Left hindlimb (tissue), 1 donor: Measurements from ENCODE around the gene NEU1.
"Not testable (repeated sequence)": the region's sequence is repeated elsewhere in the genome, so short reads cannot be mapped to it uniquely, and the experiment has no call there.

Experiments used
- DNase-seq: peaks from one replicate; pipeline ENCODE4 v3.0.0-alpha.2; 2018

NEU1 gene

DNA sequence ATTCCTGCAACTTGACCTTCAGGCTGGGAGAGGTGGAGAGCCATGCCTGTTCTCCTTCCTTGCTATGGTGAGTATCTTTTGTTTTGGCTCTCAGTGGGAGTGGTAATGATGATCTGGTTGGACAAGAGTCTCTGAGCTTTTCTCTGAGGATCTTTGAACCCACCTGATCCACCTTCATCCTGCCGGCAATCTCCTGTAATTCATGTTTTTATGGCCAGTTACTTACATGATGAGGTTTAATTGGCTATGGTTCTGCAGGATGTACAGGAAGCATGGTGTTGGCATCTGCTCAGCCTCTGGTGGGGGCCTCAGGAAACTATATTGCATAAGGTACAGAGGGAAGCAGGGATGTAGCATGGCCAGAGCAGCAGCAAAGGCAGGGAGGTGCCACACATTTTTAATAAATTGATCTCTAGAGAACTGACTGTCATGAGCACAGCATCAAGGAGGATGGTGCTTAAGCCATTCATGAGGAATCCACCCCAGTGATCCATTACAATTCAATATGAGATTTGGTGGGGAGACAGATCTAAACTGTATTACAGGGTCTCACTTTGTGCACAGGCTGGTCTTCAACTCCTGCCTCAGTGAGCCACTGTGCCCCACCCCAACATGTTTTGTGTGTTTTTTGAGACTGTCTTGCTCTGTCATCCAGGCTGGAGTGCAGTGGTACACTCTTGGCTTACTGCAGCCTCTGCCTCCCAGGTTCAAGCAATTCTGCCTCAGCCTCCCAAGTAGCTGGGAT, 25.1 kb downstream of the NEU1 start:
- DNase-seq = no peak

DNA sequence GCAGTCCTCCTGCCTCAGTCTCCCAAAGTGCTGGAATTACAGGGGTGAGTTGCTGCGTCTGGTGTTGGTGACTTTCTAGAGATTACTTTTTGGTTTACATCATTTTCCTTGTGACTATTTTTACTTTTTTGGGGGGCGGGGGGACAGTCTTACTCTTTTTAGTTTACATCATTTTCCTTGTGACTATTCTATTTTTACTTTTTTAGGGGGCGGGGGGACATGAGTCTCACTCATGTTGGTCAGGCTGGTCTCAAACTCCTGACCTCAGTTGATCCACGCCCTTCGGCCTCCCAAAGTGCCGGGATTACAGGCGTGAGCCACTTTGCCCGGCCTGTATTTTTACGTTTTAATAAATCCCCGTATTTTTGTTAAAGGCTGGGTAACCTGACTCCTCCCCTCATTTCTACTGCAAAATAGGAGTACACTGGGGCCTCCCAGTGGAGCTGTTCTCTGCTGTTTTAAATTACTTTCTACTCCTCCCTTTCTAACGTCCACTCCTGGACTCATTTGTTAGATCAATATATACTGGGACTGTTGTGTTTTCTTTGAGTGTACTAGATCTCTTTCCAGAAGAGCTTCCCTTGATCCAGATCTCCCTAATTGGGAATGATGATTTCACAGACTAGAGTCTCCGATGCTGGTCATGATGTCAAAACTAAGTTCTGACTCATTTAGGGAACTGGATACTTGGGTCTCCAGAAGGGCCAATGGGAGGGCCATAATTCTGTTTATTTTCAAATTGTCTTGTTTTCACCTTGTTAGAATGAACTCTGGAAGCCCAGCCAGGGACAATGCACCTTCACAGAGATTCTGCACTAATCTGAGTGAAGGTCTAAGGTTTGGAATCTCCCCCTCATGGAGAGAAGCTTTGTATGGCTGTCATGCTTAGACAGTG, 25.9 kb downstream of the NEU1 start:
- no peak for DNase-seq

DNA sequence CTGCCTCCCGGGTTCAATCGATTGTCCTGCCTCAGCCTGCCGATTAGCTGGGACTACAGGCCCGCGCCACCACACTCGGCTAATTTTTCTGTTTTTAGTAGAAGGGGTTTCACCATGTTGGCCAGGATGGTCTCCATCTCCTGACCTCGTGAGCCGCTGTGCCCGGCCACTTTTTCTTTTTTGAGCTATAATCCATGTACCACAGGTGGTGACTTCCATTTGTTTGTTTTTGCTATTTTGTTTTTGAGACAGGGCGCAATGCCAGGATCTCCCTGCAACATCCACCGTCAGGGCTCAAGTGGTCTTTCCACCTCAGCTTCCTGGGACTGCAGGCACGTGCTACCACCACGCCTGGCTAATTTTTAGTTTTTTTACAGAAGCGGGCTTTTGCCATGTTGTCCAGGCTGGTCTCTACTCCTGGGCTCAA, 26.6 kb downstream of the NEU1 start:
- DNase-seq = no peak

DNA sequence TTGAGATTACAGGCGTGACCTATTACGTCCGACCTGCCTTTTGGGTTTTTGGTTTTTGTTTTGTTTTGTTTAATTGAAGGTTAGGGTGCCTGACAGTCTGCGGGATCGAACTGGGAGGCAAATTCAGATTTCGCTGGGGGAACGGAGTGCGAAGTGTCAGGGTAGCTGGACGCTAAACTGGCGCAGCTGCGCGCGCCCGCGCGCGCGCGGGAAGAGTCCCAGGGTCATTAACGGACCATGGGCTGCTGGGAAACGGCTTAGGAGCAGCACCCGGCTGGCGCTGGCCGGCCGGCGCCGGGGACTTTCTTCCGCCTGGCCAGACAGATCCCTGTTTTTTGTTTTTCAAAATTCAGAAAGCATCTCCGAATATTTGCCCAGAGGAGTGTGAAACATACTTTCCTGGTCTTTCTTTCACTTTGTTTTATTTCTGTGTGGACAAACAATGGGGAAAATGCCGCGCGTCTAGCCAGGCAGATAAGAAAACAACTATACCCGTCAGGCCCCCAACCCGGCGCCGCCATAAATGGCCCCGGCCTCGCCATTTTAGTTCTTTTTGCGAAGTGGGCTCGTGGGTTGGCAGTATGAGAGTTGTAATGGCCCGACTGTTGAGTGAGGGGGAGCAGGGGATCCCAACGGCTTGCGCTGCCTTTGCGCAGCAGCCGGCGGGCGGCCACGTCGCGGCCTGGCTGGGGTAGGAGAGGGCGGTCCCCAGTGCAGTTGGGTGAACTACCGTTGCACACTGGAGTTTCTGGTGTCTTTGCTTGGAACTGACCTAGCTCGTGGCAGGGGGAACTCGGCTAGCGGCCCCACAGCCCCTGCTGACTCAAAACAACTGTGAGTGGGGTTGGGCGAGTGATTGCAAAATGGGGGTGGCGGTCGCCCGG, 28.0 kb downstream of the NEU1 start:
- DNase-seq = peak; percentile 92

DNA sequence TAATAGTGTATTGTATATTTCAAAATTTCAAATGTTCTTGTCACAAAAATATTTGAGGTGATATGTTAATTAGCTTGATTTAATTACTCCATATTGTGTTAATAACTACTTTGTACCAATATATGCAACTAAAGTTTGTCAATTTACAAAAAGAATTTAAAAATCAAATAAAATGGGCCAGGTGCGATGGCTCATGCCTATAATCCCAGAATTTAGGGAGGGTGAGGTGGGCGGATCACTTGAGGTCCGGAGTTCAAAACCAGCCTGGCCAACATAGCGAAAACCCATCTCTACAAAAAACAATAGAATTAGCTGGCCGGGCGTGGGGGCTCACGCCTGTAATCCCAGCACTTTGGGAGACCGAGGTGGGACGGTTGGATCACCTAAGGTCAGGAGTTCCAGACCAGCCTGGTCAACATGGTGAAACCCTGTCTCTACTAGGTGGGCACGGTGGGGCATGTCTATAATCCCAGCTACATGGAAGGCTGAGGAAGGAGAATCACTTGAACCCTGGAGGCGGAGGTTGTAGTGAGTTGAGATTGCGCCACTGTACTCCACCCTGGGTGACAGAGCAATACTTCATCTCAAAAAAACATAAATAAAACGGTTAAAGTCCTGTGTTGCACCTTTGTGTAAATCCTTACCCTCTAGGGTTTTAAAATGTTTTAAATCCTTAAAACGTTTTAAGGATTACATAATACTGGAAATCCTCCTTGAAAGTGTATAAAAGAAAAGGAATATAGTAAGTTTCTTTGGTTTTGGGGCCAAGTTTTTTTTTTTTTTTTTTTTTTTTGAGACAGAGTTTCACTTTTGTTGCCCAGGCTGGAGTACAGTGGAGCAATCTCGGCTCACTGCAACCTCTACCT, 31.0 kb downstream of the NEU1 start:
- no peak for DNase-seq

DNA sequence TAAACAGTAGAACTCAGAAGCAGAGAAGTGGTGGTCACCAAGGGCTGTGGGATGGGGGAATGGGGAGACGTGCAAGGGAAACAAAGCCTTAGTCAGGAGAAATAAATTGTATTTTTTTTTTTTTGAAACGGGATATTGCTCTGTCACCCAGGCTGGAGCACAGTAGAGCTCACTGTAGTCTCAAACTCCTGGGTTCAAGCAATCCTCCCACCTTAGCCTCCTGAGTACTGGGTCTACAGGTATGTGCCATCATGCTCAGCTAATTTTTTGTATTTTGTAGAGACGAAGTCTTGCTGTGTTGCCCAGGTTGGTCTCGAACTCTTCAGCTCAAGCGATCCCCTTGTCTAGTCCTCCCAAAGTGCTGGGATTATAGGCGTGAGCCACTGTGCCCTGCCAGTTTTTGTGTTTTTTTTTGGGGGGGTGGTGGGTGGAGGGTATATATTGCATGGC, 31.7 kb downstream of the NEU1 start:
- DNase-seq = no peak

DNA sequence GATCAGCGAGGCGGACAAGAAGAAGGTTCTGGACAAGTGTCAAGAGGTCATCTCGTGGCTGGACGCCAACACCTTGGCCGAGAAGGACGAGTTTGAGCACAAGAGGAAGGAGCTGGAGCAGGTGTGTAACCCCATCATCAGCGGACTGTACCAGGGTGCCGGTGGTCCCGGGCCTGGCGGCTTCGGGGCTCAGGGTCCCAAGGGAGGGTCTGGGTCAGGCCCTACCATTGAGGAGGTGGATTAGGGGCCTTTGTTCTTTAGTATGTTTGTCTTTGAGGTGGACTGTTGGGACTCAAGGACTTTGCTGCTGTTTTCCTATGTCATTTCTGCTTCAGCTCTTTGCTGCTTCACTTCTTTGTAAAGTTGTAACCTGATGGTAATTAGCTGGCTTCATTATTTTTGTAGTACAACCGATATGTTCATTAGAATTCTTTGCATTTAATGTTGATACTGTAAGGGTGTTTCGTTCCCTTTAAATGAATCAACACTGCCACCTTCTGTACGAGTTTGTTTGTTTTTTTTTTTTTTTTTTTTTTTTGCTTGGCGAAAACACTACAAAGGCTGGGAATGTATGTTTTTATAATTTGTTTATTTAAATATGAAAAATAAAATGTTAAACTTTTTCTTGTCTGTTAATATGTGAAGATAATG, 32.9 kb downstream of the NEU1 start:
- no peak for DNase-seq

DNA sequence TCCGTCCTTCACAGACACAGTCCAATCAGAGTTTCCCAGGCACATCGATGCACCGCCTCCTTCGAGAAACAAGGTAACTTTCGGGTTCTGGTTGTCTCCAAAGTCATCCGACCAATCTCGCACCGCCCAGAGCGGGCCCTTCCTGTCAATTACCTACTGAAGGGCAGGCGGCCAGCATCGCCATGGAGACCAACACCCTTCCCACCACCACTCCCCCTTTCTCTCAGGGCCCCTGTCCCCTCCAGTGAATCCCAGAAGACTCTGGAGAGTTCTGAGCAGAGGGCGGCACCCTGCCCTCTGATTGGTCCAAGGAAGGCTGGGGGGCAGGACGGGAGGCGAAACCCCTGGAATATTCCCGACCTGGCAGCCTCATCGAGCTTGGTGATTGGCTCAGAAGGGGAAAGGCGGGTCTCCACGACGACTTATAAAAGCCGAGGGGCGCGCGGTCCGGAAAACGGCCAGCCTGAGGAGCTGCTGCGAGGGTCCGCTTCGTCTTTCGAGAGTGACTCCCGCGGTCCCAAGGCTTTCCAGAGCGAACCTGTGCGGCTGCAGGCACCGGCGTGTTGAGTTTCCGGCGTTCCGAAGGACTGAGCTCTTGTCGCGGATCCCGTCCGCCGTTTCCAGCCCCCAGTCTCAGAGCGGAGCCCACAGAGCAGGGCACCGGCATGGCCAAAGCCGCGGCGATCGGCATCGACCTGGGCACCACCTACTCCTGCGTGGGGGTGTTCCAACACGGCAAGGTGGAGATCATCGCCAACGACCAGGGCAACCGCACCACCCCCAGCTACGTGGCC, 35.1 kb downstream of the NEU1 start, which contains the start of gene HSPA1B:
Gene HSPA1B, plus strand, starts transcription at position 453 of the 794 bp plus-strand sequence. Its CDS starts 213 bp downstream, at position 666.
- DNase-seq = peak; percentile 100

DNA sequence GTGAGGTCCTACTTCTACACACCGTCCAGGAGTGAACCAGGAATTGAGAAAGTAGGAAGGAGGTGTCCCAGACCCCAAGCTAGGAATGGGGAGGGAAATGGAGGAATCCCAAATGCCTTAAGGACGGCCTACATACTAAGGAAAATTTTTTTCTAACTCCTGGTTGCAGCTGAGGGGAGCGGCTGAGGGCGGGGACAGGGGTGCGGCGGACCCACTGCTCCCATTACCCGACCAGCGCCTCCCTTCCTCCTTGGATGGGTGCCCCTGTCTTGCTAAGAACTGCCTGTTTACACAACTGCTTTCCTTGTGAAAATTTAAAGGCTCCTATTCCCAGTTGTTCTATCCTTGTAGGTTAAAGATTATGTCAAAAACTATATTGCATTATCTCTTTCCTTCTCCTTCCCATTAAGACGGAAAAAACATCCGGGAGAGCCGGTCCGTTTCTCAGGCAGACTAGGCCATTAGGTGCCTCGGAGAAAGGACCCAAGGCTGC, 35.8 kb downstream of the NEU1 start:
- DNase-seq = peak; percentile 93

DNA sequence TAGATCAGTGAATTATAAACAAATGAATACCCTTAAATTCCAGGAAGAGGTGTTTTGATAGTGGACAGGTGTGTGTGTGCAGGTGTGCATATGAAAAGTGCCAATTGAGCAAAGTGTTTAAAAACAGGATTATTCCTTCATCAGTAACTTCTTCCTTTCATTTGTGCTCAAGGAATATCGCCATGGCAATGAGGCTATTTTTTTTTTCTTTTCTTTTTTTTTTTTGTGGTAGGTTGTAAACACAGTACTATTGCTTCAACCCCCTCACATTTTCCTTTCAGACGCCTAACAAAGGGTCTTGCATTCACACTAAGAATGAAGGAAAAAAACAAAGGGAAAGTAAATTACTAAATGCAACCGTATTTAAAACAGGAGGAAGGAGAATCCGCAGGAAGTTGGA, 37.1 kb downstream of the NEU1 start:
- DNase-seq = no peak

DNA sequence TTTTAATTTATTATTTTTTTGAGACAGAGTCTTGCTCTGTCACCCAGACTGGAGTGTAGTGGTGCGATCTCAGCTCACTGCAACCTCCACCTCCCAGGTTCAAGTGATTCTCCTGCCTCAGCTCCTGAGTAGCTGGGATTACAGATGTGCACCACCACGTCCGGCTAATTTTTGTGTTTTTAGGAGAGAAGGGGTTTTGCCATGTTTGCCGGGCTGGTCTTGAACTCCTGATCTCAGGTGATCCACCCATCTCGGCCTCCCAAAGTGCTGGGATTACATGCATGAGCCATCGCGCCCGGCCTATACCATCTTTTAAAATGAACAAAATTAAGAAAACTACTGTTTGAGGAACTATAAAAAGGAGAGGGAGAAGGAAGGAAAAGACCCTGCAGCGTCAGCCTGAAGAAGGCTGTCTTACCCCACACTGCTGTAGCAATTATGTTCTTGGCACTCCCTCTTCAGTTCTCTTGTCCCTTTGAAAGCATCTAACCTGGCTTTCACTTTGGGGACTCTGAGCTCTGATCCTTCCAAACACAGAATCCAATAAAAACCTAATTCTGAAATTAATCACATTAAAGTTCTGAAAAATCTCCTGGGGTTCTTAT, 38.9 kb downstream of the NEU1 start:
- peak; percentile 8 for DNase-seq

DNA sequence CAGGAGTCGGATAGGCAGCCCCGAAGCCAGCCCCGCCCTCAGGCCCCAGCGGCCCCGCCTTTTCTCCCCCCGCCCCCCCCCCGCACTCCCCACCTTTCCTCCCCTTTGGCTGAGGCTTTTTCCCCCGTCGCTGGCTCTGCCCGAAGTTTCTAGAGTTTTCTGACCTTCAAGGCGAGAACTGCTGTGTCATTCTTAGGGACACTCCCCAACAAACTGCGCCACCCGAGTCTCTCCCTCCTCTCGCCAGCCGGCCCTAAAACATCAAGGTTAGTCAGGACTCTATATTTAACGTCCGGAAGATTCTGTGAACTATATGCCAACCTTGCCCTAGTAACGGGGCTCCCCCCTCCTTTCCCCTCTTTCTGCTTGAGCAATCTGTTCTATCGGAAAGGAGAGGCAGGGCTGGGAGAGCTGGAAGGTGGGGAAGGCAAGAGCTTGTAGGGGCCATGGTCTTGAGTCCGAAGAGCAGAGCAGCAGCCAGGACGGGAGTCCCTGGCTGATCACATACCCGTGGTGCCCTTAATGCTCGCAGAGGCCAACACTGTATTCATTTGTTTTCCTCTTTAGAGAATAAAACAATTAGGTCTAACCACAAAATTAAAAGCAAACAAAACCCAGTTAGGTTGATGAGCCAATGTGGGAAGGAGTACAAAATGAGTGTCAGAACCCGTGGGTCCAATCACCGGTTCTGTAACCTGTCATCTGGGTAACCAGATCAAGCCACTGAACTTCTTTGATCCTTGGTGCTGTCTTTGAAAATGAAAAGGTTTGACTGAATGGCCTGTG, 40.4 kb downstream of the NEU1 start:
- DNase-seq = peak; percentile 87

DNA sequence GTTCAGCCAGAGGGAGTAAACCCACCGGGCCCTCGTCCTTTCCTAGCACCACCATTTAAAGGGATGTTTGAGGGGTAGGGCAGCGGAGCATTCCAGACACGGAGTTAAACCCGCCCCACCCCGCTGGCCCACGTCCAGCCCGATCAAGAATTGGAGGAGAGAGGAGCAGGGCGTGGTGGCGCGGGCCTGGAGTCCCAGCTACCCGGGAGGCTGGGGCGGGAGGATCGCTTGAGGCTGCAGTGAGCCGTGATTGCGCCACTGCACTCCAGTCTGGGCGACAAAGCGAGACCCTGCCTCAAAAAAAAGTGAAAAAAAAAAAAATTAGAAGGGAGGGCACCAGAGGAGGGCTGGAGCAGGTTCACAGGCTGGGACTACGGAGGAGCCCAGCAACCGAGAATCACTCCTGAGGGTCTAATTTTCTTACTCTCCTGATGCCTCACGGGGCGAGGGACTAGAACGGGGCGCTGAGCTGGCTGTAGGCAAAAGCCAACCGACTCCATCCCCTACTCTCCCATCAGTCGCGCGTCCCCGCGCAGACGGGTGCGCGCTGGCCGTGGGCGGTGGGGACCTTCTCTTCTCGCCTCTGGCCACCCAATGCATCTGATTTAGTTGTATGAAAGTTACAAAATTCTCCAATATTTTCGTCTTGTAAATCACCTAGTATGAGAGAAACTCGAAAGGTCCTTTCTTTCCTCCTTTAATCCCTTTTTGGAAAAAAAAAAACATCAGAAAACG, 41.2 kb downstream of the NEU1 start:
- peak; percentile 80 for DNase-seq

DNA sequence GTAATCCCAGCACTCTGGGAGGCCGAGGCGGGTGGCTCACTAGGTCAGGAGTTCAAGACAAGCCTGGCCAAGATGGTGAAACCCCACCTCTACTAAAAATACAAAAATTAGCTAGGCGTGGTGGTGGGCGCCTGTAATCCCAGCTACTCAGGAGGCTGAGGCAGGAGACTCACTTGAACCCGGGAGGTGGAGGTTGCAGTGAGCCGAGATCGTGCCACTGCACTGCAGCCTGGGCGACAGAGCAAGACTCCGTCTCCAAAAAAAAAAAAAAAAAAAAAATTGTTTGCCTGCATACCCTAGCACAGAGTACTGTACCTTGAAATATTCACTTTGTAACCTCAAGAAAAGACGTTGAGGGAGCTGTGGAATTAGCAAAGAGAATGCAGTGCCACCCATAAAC, 42.2 kb downstream of the NEU1 start:
- DNase-seq = not testable (repeated sequence)

DNA sequence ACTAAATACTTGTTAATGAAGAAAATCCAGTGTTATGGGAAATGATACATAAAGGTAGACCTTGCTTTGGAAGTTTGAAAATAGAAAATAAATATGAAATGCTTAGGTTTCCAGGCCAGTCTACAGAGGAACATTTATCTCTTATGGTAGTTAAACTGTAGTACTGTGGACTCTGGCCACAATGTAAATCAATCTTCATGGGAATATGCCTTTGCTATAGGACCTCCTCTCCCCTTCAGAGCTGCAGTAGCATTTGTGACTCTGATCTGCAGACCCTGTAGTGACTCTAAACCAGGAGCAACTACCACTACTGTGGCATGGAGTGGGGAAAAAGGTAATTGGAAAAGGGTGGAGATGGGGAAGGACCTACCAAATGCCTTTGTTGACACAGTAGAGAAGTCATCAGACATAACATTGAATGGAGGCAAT, 42.7 kb downstream of the NEU1 start:
- no peak for DNase-seq

DNA sequence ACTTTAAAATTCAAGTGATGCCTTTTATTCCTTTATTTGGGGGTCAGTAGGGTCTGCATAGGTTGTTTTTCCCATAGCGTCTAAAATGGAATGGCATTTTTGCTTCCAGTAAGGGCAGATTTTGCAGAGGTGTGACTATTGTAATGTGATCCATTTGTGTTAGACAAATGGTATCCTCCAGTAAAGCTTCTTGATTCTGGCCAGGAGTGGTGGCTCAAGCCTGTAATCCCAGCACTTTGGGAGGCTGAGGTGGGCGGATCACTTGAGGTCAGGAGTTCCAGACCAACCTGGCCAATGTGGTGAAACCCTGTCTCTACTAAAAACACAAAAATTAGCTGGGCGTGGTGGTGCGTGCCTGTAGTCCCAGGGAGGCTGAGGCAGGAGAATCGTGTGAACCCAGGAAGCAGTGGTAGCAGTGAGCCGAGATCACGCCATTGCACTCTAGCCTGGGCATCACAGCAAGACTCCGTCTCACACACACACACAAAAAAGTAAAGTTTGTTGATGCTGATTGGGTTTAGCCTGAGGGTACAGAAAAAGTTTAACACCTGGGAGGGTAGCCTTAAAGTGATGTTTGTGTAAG, 44.6 kb downstream of the NEU1 start:
- DNase-seq = not testable (repeated sequence)

DNA sequence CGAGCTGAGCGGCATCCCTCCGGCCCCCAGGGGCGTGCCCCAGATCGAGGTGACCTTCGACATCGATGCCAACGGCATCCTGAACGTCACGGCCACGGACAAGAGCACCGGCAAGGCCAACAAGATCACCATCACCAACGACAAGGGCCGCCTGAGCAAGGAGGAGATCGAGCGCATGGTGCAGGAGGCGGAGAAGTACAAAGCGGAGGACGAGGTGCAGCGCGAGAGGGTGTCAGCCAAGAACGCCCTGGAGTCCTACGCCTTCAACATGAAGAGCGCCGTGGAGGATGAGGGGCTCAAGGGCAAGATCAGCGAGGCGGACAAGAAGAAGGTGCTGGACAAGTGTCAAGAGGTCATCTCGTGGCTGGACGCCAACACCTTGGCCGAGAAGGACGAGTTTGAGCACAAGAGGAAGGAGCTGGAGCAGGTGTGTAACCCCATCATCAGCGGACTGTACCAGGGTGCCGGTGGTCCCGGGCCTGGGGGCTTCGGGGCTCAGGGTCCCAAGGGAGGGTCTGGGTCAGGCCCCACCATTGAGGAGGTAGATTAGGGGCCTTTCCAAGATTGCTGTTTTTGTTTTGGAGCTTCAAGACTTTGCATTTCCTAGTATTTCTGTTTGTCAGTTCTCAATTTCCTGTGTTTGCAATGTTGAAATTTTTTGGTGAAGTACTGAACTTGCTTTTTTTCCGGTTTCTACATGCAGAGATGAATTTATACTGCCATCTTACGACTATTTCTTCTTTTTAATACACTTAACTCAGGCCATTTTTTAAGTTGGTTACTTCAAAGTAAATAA, 45.3 kb downstream of the NEU1 start:
- not testable (repeated sequence) for DNase-seq
